Central memory CD8-positive, alpha-beta T cell (primary cell): ENCODE results near the gene PACRG.

ENCODE experiments used
- ATAC-seq: fragments of 150-1000 bp; cut with Tn5 transposase; replicated peaks from 2 replicates; pipeline ENCODE4 v1.10.0; 2022; ENCODE audit warnings: mild to moderate bottlenecking, moderate FRiP score, moderate number of reproducible peaks; ENCODE audit not compliant: poor library complexity, severe bottlenecking; ENCODE audit errors: extremely low read depth
- DNase-seq, 2 donors: peaks; one replicate each; pipeline ENCODE4 v3.0.0; 2021; ENCODE audit warnings: low spot score in 2 of 2
- H3K27ac Mint-ChIP-seq: one replicate; pipeline ENCODE4 v1.8.0; 2022; ENCODE audit warnings: low read depth, mild to moderate bottlenecking, moderate library complexity, mixed read lengths
- H3K27me3 Mint-ChIP-seq: one replicate; pipeline ENCODE4 v1.8.0; 2022; ENCODE audit warnings: mixed read lengths
- H3K36me3 Mint-ChIP-seq: one replicate; pipeline ENCODE4 v1.8.0; 2022; ENCODE audit warnings: mild to moderate bottlenecking, moderate library complexity, mixed read lengths; ENCODE audit not compliant: insufficient read depth
- H3K4me1 Mint-ChIP-seq: one replicate; pipeline ENCODE4 v1.8.0; 2022; ENCODE audit warnings: mixed read lengths
- H3K4me3 Mint-ChIP-seq: one replicate; pipeline ENCODE4 v1.8.0; 2022; ENCODE audit warnings: mild to moderate bottlenecking, moderate library complexity, mixed read lengths
- H3K9me3 Mint-ChIP-seq: one replicate; pipeline ENCODE4 v1.8.0; 2022; ENCODE audit warnings: mixed read lengths

The PACRG gene

GRCh38 chr6:162899148-162899547 is 171.4 kb downstream of the PACRG start:
- peaks cover 17% of the 10 kb centered on the region for H3K9me3 Mint-ChIP-seq
- peaks cover 12% of the 10 kb centered on the region for H3K27me3 Mint-ChIP-seq
- no peak overlapping the region for H3K4me3 Mint-ChIP-seq
- H3K4me1 Mint-ChIP-seq: no peaks in the 10 kb centered on the region
- ATAC-seq: no peak
- DNase-seq: no peak
- no peak overlapping the region for H3K27ac Mint-ChIP-seq
- no peaks in the 10 kb centered on the region for H3K36me3 Mint-ChIP-seq

DNA sequence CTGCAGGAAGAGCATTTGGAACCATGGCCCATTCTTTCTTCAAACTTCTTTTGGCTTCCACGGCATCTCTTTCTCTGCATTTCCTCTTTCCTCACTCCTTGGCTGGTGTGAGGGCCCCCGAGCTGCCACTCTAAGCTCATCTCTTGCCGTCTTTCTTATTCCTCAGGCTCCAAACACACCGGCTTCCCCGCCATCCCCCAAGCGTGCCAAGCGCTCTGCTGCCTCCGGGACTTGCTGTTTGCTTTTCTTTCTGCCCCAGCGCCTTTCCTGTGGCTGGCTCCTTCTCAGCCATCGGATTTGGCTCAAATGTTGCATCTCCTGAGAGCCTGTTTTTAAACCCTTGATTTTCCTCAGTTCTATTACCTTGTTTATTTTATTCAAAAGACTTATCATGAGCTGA is 172.7 kb downstream of the PACRG start:
- ATAC-seq (no peak), DNase-seq (no peak)
- no peaks in the 10 kb centered on the region for H3K36me3 Mint-ChIP-seq
- H3K27ac Mint-ChIP-seq: no peak overlapping the region
- H3K4me3 Mint-ChIP-seq: no peak overlapping the region
- H3K4me1 Mint-ChIP-seq: no peaks in the 10 kb centered on the region
- peaks cover 12% of the 10 kb centered on the region for H3K27me3 Mint-ChIP-seq
- peaks cover 17% of the 10 kb centered on the region for H3K9me3 Mint-ChIP-seq

GRCh38 chr6:162904069-162904663 is 176.4 kb downstream of the PACRG start:
- no peak for DNase-seq
- Mint-ChIP-seq H3K27ac (no peak overlapping the region), H3K36me3 (no peaks in the 10 kb centered on the region), H3K9me3 (peaks cover 13% of the 10 kb centered on the region), H3K4me1 (no peaks in the 10 kb centered on the region), H3K27me3 (peaks cover 6% of the 10 kb centered on the region), H3K4me3 (no peak overlapping the region)
- ATAC-seq: no peak

- no peak overlapping the region for H3K4me3 Mint-ChIP-seq
- no peaks in the 10 kb centered on the region for H3K27me3 Mint-ChIP-seq
- no peaks in the 10 kb centered on the region for H3K4me1 Mint-ChIP-seq
- ATAC-seq (no peak), DNase-seq (no peak)
- H3K9me3 Mint-ChIP-seq: no peaks in the 10 kb centered on the region
- H3K36me3 Mint-ChIP-seq: no peaks in the 10 kb centered on the region
- no peak overlapping the region for H3K27ac Mint-ChIP-seq
Measured at GRCh38 chr6:162906479-162906878, 178.7 kb downstream of the PACRG start.

DNA sequence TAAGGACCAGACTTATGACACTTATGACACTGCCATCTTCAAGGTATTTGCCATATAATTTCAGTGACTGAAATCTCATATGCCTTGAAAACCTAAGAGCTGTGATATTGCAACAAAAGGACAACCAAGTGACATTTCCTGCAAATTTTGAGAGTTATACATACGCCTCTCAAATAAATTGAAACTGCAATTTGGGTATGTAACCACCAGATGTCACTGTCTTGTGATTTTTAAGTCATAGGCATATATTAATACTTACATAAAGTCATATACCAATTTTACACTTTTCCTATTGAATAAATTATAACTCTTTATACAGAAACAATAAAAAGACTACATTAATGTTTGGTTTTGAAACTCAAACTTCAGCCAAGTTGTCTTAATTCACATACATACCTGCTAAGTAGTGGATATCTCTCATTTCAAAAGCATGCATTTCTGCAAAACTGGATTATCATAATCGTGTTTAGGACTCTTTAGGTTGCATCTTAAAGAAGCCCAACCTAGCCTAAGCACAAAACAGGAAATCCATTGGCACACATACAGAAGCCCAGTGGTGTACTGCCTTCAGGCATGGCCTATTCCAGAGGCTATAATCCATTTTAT is 180.2 kb downstream of the PACRG start:
- Mint-ChIP-seq H3K27me3 (no peaks in the 10 kb centered on the region), H3K4me1 (no peaks in the 10 kb centered on the region), H3K9me3 (no peaks in the 10 kb centered on the region), H3K4me3 (no peak overlapping the region), H3K36me3 (no peaks in the 10 kb centered on the region), H3K27ac (no peak overlapping the region)
- DNase-seq (no peak), ATAC-seq (no peak)

DNA sequence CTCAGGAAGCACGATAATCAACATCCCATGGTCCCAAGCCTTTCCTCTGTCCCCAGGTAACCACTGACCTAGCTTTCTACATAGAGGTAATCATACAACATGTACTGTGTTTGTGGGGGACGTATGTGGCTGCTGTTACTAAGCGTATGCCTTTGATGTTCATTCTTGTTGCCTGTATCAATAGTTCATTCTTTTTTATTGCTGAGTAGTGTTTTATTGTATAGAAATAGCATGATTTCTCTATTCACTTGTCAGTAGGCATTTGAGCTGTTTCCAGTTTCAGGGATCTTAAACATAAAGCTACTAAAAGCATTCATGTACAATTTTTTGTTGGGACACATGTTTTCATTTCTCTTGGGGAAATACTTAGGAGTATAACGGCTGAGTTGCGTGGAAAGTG is 185.4 kb downstream of the PACRG start:
- DNase-seq: no peak
- Mint-ChIP-seq H3K4me1 (no peaks in the 10 kb centered on the region), H3K27me3 (peaks cover 9% of the 10 kb centered on the region), H3K36me3 (no peaks in the 10 kb centered on the region), H3K27ac (no peak overlapping the region), H3K4me3 (no peak overlapping the region), H3K9me3 (no peaks in the 10 kb centered on the region)
- ATAC-seq: no peak

- no peaks in the 10 kb centered on the region for H3K36me3 Mint-ChIP-seq
- no peak overlapping the region for H3K4me3 Mint-ChIP-seq
- peaks cover 6% of the 10 kb centered on the region for H3K9me3 Mint-ChIP-seq
- ATAC-seq (no peak), DNase-seq (no peak)
- H3K27me3 Mint-ChIP-seq: peaks cover 9% of the 10 kb centered on the region
- no peak overlapping the region for H3K27ac Mint-ChIP-seq
- H3K4me1 Mint-ChIP-seq: no peaks in the 10 kb centered on the region
Measured at GRCh38 chr6:162917506-162917905, 189.7 kb downstream of the PACRG start.

- Mint-ChIP-seq H3K27me3 (peaks cover 9% of the 10 kb centered on the region), H3K9me3 (peaks cover 9% of the 10 kb centered on the region), H3K36me3 (no peaks in the 10 kb centered on the region), H3K4me1 (no peaks in the 10 kb centered on the region), H3K27ac (no peak overlapping the region), H3K4me3 (no peak overlapping the region)
- DNase-seq (no peak), ATAC-seq (no peak)
Measured at GRCh38 chr6:162921062-162921461, 193.3 kb downstream of the PACRG start.

DNA sequence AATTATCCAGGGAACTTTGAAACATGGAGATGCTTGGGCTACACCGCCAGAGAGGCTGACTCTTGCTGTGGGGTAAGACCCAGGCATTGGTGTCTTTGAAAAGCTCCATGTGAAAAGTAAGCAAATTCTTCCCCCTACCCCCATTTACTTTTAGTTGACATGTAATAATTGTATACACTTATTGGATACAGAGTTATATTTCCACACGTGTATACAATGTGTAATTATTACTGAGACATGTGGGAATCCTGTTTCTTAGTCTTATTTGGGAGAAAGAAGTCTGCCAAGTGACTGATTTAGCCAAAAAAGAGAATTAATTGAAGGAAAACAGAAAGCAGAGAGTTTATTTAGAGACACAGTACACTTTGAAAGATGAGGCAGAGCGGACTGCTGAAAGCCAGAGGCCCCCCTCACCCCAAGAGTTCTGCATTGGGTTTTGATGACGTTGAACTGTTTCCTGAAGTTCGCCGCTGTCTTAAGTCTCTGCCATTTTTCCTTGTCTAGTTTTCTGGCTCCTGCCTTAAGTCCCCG is 193.8 kb downstream of the PACRG start:
- ATAC-seq (no peak), DNase-seq (no peak)
- H3K9me3 Mint-ChIP-seq: peaks cover 13% of the 10 kb centered on the region
- H3K27ac Mint-ChIP-seq: no peak overlapping the region
- no peaks in the 10 kb centered on the region for H3K4me1 Mint-ChIP-seq
- H3K36me3 Mint-ChIP-seq: no peaks in the 10 kb centered on the region
- H3K4me3 Mint-ChIP-seq: no peak overlapping the region
- peaks cover 8% of the 10 kb centered on the region for H3K27me3 Mint-ChIP-seq

- ATAC-seq: no peak
- H3K9me3 Mint-ChIP-seq: peaks cover 18% of the 10 kb centered on the region
- no peaks in the 10 kb centered on the region for H3K27me3 Mint-ChIP-seq
- H3K36me3 Mint-ChIP-seq: no peaks in the 10 kb centered on the region
- no peak overlapping the region for H3K4me3 Mint-ChIP-seq
- H3K27ac Mint-ChIP-seq: no peak overlapping the region
- H3K4me1 Mint-ChIP-seq: no peaks in the 10 kb centered on the region
- no peak for DNase-seq
Measured at GRCh38 chr6:162922563-162923166, 194.9 kb downstream of the PACRG start.

DNA sequence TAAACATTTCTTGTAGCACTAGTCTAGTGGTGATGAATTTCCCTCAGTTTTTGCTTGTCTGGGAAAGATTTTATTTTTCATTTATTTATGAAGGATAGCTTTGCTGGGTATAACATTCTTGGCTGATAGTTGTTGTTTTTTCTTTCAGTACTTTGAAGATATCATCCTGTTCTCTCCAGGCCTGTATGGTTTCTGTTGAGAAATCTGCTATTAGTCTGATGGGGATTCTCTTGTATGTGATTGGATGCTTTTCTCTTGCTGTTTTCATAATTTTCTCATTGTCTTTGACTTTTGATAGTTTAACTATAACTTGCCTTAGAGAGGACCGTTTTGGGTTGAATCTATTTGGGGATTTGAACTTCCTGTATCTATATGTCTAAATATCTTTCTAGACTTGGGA is 207.1 kb downstream of the PACRG start:
- Mint-ChIP-seq H3K36me3 (peaks cover 2% of the 10 kb centered on the region), H3K27ac (no peak overlapping the region), H3K9me3 (peaks cover 17% of the 10 kb centered on the region), H3K4me1 (no peaks in the 10 kb centered on the region), H3K4me3 (no peak overlapping the region), H3K27me3 (no peaks in the 10 kb centered on the region)
- ATAC-seq (no peak), DNase-seq (no peak)

- H3K4me3 Mint-ChIP-seq: no peak overlapping the region
- ATAC-seq: no peak
- DNase-seq: no peak
- H3K9me3 Mint-ChIP-seq: peaks cover 17% of the 10 kb centered on the region
- no peaks in the 10 kb centered on the region for H3K4me1 Mint-ChIP-seq
- H3K27me3 Mint-ChIP-seq: no peaks in the 10 kb centered on the region
- H3K27ac Mint-ChIP-seq: no peak overlapping the region
- no peaks in the 10 kb centered on the region for H3K36me3 Mint-ChIP-seq
Measured at GRCh38 chr6:162940426-162940825, 212.7 kb downstream of the PACRG start.

DNA sequence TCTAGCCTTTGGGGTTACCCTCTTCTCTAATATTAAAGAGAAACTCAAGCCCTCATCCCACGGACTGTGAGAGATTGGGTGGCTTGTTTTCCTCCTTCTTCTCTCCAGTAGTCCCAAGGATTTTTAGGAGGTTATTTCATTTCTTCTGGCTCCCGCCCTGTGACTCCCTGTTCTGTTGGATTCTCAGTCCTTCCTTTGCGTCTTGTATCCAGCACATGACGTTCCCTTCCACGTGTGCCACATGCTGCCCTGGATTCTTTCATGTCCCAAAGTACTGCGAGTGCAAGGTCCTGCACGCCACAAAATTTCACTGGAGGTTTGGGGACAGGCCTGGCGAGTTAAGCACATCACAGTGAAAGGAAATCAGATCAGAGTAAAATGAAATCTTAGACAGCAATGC is 213.4 kb downstream of the PACRG start:
- Mint-ChIP-seq H3K36me3 (no peaks in the 10 kb centered on the region), H3K4me1 (no peaks in the 10 kb centered on the region), H3K9me3 (peaks cover 17% of the 10 kb centered on the region), H3K27me3 (no peaks in the 10 kb centered on the region), H3K4me3 (no peak overlapping the region), H3K27ac (no peak overlapping the region)
- ATAC-seq (no peak), DNase-seq (no peak)
